ENCODE data around the gene PAX7. TPM values are rescaled to one million over a fixed set of nuclear protein-coding genes. Genes with fewer than 3 reads are reported as not detected.

PAX7 gene
- total RNA-seq, 4 donors from 2014 or later = 1.8 to 5.1 (median 3.9) TPM

GRCh38 chr1:18599704-18600103, 30.9 kb upstream of the PAX7 start:
- no peak for ATAC-seq
- in situ Hi-C loops (cut with MboI; ENCODE audit: low sequenced_read_pairs in 4 of 4) = loop anchor here (5.0 to 25.0 kb wide), 3 partner anchors 83 to 223 kb away; no protein-coding TSS in a partner anchor
- Histone ChIP-seq H3K27me3 (peaks cover 0 to 10% (median 9%) of the 10 kb centered on the region in 3 donors), H3K4me3 (no peak overlapping the region), H3K27ac (no peak overlapping the region), H3K9me3 (no peaks in the 10 kb centered on the region), H3K36me3 (no peaks in the 10 kb centered on the region), H3K4me1 (no peaks in the 10 kb centered on the region)
- intact Hi-C loops (cut with DNase I; ENCODE audit: low total_unique reads) = no loop called here
- DNase-seq = no peak
- TF ChIP-seq CTCF (IDR thresholded peaks at IDR 0.05 in 4 of 5, conservative IDR thresholded peaks at IDR 0.05 in 1 of 5) (no peak), POLR2A (IDR thresholded peaks at IDR 0.05) (no peak)

GRCh38 chr1:18602533-18603211, 28.0 kb upstream of the PAX7 start:
- ATAC-seq = no peak
- TF ChIP-seq CTCF (IDR thresholded peaks at IDR 0.05 in 4 of 5, conservative IDR thresholded peaks at IDR 0.05 in 1 of 5) (no peak), POLR2A (IDR thresholded peaks at IDR 0.05) (no peak)
- in situ Hi-C loops (cut with MboI; ENCODE audit: low sequenced_read_pairs in 4 of 4) (loop anchor here in 1 of 4 donors (5.0 kb wide), 1 partner anchor 80 kb away; no protein-coding TSS in a partner anchor), intact Hi-C loops (cut with DNase I; ENCODE audit: low total_unique reads) (no loop called here)
- H3K27ac ChIP-seq = no peak overlapping the region
- H3K4me3 ChIP-seq = no peak overlapping the region
- no peaks in the 10 kb centered on the region for H3K36me3 ChIP-seq
- DNase-seq = no peak
- peaks cover 0 to 10% (median 5%) of the 10 kb centered on the region in 3 donors for H3K27me3 ChIP-seq
- H3K4me1 ChIP-seq = no peaks in the 10 kb centered on the region
- no peaks in the 10 kb centered on the region for H3K9me3 ChIP-seq

GRCh38 chr1:18603212-18603852, 27.3 kb upstream of the PAX7 start:
- Histone ChIP-seq H3K4me1 (no peaks in the 10 kb centered on the region), H3K27me3 (peaks cover 0 to 10% (median 3%) of the 10 kb centered on the region in 3 donors), H3K9me3 (no peaks in the 10 kb centered on the region), H3K36me3 (no peaks in the 10 kb centered on the region), H3K27ac (no peak overlapping the region), H3K4me3 (no peak overlapping the region)
- DNase-seq = no peak
- intact Hi-C loops (cut with DNase I; ENCODE audit: low total_unique reads) (no loop called here), in situ Hi-C loops (cut with MboI; ENCODE audit: low sequenced_read_pairs in 4 of 4) (loop anchor here in 1 of 4 donors (5.0 kb wide), 1 partner anchor 79 kb away; no protein-coding TSS in a partner anchor)
- TF ChIP-seq CTCF (IDR thresholded peaks at IDR 0.05 in 4 of 5, conservative IDR thresholded peaks at IDR 0.05 in 1 of 5) = no peak
- TF ChIP-seq POLR2A (IDR thresholded peaks at IDR 0.05) = no peak
- no peak for ATAC-seq

- no peak for DNase-seq
- Histone ChIP-seq H3K4me1 (no peaks in the 10 kb centered on the region), H3K27me3 (peaks cover 0 to 7% (median 0%) of the 10 kb centered on the region in 3 donors), H3K36me3 (no peaks in the 10 kb centered on the region), H3K4me3 (no peak overlapping the region), H3K9me3 (no peaks in the 10 kb centered on the region), H3K27ac (no peak overlapping the region)
- in situ Hi-C loops (cut with MboI; ENCODE audit: low sequenced_read_pairs in 4 of 4) = no loop called here
- intact Hi-C loops (cut with DNase I; ENCODE audit: low total_unique reads) = no loop called here
- ATAC-seq = no peak
- no peak for TF ChIP-seq POLR2A (IDR thresholded peaks at IDR 0.05)
- no peak for TF ChIP-seq CTCF (IDR thresholded peaks at IDR 0.05 in 4 of 5, conservative IDR thresholded peaks at IDR 0.05 in 1 of 5)
These were observed 24.0 kb upstream of the PAX7 start for GRCh38 chr1:18606443-18607288.
